Fibroblast of peridontal ligament (primary cell): ENCODE data around the gene RPL37A.

Source experiments
- DNase-seq: peaks from one replicate; pipeline ENCODE4 v3.0.0-alpha.2; 2010; ENCODE audit errors: extremely low read depth

The RPL37A gene

GRCh38 chr2:216517447-216518225, 19.0 kb downstream of the RPL37A start:
- no peak for DNase-seq

GRCh38 chr2:216518566-216519119, 20.0 kb downstream of the RPL37A start:
- peak; percentile 53 for DNase-seq

DNA sequence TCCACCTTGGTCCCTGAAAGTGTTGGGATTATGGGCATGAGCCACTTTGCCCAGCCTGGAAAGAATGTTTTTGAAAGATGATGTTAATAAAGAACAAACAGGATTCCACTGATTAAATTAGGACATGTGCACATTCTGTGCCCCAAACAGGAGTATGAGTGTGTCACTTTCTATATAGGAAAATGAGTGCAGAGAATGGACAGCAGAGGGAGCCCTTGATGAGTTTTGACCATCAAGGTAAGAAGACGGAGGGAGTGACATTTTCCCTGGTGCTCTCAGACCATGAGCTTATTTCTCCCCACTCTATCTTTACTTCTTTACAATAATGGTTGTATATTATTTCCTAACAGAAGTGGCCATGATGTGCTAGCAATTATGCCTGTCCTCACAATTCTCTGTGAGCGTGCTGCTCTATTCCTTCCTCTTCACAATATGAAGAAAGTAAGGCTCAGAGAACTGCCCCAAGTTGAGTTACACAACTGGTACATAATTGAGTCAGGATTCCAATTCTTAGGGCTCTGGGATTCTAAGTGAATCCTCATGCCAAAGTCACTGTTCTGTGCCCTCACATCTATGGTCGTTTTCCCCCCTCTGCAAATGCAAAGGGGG, 20.6 kb downstream of the RPL37A start:
- peak; percentile 91 for DNase-seq

DNA sequence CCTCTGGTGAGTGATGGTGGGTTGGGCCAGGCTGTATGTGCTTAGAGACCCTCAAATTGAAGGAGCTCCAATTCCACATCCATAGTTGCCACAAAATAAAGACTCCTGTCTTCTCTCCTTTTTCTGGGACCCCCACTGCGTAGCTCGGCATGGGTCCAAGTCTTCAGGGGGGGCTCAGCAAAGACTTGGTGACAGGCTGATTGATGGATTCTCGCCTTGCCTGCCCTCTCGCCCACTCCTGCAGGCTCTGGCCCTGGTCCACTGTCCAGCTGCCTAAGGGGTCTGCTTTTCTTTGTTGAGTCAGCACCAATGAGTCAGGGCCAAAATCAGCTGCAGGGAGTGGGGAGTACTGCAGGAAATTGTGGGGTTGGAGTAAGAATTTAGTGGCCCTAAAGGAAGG, 21.5 kb downstream of the RPL37A start:
- DNase-seq, result no peak

DNA sequence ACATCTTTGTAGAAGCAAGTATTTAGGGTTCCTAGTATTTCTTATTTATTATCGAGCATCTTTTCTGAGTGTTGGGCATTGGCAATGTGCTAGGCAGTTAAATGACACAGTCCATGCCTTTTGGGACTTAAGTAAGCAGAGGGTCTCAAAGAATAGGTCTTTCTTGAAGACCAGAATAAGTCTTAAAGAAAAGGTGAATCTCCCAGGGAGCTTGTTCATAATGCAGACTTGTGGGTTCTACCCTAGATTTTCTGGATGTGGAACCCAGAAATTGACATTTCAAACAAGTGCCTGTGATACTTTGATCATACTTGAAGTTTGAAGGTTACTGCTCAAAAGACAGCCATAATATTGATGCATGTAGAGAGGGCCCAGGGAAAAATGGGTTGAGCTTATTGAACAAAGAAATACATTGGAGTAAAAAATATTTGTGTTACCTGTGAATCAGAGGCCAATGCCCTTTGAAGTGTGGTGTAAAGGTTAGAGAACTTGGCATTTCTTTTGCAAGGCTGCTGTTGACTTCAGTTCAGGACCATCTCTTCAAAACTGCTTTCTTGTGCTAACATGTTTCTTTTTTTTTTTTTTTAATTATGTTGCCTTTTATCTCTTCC, 24.4 kb downstream of the RPL37A start:
- no peak for DNase-seq

GRCh38 chr2:216525972-216526371, 27.3 kb downstream of the RPL37A start:
- no peak for DNase-seq

DNA sequence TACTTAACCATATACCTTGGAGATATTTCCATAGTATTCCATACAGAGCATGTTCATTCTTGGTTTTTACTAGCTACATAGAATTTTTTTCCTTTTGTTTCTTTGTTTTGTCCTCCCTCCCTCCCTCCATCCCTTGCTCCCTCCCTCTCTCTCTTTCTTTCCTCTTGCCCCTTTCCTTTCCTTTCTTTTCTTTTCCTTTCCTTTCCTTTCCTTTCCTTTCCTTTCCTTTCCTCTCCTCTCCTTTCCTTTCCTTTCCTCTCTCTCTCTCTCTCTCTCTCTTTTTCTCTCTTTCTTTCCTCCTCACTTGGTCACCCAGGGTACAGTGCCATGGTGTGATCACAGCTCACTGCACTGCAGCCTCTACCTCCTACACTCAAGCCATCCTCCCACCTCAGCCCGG, 28.3 kb downstream of the RPL37A start:
- no peak for DNase-seq

GRCh38 chr2:216527600-216527999, 29.0 kb downstream of the RPL37A start:
- no peak for DNase-seq

GRCh38 chr2:216532562-216532961, 33.9 kb downstream of the RPL37A start:
- DNase-seq, result no peak

DNA sequence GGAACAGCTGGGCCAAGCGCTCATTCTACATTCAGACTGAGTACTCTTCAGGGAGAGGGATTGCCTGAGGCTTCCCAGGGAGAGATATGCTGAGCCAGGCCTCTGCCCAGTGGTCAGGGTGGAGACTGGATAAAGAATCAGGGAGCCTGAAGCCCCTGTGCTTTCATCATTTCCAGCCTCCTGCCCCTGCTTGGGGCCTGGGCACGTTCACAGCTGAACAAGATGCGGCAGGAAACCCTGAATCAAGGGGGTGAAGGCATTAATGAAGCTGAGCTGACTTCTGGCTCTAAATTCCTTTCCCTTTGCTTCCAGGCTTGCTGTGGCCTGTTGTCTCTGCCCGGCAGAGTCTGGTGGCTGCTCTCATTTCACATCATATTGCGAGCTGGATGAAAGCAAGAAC, 35.0 kb downstream of the RPL37A start:
- DNase-seq, result no peak

DNA sequence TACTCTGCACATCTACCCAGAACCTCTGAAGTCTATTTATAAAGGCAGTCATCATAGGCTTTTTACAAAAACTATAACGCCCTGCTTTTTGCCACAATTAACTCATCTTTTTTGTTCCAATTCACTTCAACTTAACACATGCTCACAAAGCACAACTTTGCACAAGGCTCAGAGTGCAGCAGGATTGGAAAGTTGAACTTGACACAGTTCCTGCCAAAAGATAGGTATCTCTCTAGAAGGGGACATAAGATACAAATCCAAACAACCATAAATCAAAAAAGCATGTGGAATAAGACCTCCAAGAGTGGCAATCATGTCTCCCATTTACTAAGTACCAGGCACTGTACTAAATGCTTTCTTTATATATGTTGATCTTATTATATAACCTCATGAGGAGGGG, 36.2 kb downstream of the RPL37A start:
- DNase-seq, result no peak

DNA sequence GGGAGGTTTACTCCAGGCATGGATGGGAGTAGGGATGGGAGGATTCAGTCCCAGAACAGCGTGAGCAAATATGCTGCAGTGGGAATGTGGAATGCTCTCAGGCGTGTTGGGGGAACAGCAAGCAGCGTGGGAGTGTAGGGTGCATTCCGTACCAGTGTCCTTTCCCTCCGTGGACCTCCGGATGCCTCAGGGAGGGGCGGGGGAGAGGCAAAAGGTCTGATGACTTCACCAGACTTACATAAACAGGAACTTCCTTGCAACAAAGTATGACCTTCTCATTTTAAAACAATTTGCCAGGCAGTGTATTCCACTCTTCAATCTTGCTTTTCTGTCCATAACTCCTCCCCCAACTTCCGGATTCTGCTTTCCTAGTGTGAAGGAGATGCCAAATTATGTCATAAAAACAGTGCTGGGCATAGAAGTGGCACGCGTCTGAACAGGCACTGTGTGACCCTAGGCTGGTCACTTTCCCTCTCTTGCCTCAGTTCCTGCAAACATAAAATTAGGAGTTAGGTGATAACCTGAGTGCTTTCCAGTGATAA, 36.9 kb downstream of the RPL37A start:
- DNase-seq, result peak; percentile 86

DNA sequence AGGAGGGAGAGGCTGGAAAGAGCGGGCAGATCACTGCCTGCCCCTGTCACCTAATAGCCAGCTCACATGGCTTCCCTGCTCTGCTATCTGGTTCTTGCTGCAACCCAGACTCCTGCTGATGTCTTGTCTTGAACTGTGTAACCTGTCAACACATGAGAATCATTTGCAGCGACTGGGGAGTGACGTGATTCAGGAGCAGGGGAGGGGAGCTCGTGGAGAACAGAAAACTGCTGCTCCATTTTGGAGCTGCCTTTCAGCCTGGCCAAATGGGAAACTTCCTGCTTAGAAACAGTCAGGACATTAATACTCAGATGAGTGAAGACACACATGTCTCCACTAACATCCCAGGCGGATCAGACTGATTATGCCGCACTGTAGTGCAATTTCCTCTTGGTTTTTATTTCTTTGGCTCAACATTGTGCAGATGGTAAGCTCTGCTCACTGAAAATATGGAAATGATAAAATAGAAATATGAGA, 38.1 kb downstream of the RPL37A start:
- DNase-seq, result peak; percentile 54

GRCh38 chr2:216537366-216537765, 38.7 kb downstream of the RPL37A start:
- no peak for DNase-seq

DNA sequence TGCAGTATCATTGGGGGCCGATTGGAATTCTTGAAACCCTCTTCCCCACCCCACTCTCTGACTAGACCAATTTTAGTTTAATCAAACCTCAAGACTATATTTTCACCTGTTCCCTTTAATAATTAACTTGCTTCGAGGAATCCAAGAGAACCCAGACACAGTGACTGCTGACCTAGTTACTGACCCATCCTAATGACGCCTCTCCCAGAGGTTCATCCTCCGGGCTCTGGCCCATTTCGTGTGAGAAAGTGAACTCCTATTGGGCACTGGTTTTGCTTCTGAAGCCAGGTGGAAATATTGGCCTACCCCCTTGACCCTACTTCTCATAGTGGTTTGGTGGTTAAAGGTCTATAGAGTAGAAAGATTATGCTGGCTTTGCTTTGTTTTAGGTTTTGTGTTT, 39.9 kb downstream of the RPL37A start:
- DNase-seq, result no peak

DNA sequence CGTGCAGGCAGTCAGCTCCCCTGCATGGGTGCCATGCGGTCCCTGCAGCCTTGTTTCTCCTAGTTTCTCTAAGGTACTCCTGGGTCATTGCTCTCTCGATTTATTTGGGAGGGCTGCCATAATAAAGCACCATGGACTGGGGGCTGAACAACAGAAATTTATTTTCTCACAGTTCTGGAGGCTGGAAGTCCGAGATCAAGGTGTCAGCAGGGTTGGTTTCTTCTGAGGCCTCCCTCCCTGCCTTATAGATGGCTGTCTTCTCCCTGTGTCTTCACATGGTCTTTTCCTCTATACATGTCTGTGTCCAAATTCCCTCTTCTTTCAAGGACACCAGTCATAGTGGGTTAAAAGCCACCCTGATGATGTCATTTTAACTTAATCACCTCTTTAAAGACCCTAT, 40.5 kb downstream of the RPL37A start:
- DNase-seq, result no peak

DNA sequence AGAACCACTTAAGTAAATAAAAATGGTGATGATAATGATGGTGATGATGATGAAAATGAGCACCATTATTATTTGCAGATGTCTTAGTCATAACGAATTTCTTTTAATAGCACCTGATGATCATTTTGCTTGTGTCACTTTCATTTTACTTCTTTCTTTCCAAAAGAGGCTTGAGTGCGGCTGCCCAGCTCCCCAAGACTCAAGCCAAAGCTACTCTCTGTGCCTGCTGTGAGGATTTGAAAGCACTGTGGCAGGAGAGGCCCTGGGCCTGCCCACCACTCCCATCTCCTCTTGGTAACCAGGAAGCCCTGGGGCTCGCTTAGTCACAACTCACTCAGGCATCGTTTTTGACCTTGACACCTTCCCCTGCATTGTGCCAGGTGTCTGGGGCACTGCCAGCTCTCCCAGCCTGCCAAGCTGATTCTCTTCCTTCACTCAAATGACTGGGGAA, 41.2 kb downstream of the RPL37A start:
- DNase-seq, result no peak

GRCh38 chr2:216540920-216541319, 42.3 kb downstream of the RPL37A start:
- DNase-seq, result no peak

- DNase-seq, result no peak
These were observed 42.9 kb downstream of the RPL37A start for GRCh38 chr2:216541505-216541904.

- DNase-seq, result no peak
These were observed 46.7 kb downstream of the RPL37A start for GRCh38 chr2:216545359-216545758.

- DNase-seq, result no peak
These were observed 47.6 kb downstream of the RPL37A start for GRCh38 chr2:216546241-216546640.

- DNase-seq, result peak; percentile 75
These were observed 48.2 kb downstream of the RPL37A start for GRCh38 chr2:216546641-216547403.
